Measurements from ENCODE around the gene SHROOM3. TPM values are rescaled to one million over a fixed set of nuclear protein-coding genes. Genes with fewer than 3 reads are reported as not detected.

The SHROOM3 gene
- total RNA-seq, 1 experiment from 2014 or later = 27.6 TPM

DNA sequence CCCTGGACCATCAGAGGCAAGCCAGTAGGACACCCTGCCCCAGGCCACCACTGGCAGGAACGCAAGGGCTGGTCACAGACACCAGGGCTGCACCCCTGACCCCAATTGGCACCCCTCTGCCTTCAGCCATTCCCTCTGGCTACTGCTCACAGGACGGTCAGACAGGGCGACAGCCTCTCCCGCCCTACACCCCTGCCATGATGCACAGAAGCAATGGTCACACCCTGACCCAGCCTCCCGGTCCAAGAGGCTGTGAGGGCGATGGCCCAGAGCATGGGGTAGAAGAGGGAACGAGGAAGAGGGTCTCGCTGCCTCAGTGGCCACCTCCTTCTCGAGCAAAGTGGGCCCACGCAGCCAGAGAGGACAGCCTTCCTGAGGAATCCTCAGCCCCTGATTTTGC, 319.4 kb downstream of the SHROOM3 start:
- no peak overlapping the region for H2AFZ ChIP-seq (ENCODE audit: low read length)
- DNase-seq = no peak
- no peak overlapping the region for H2BK15ac ChIP-seq (ENCODE audit: low read depth, low read length)
- H3K79me1 ChIP-seq (ENCODE audit: insufficient read depth, low read depth, low read length, poor library complexity, severe bottlenecking) = no peaks in the 10 kb centered on the region
- H3K27me3 ChIP-seq (ENCODE audit: insufficient read depth, low read length) = no peaks in the 10 kb centered on the region
- H3K14ac ChIP-seq (ENCODE audit: insufficient read depth, low read length) = no peak overlapping the region
- no peaks in the 10 kb centered on the region for H3K23me2 ChIP-seq (ENCODE audit: insufficient read length, low read depth, low read length, poor library complexity, severe bottlenecking)
- no peak overlapping the region for H4K5ac ChIP-seq (ENCODE audit: insufficient read length, low read depth, low read length)
- no peaks in the 10 kb centered on the region for H3K27me3 Mint-ChIP-seq (ENCODE audit: low read depth)
- no peak overlapping the region for H3K4me3 Mint-ChIP-seq
- no peak overlapping the region for H3K56ac ChIP-seq (ENCODE audit: insufficient read length, low read depth, low read length)
- no peak overlapping the region for H3K4me2 ChIP-seq (ENCODE audit: insufficient read depth, insufficient read length, low read length)
- H2BK120ac ChIP-seq (ENCODE audit: low read depth, low read length, poor library complexity, severe bottlenecking) = no peak overlapping the region
- TF ChIP-seq, protein P1, sequence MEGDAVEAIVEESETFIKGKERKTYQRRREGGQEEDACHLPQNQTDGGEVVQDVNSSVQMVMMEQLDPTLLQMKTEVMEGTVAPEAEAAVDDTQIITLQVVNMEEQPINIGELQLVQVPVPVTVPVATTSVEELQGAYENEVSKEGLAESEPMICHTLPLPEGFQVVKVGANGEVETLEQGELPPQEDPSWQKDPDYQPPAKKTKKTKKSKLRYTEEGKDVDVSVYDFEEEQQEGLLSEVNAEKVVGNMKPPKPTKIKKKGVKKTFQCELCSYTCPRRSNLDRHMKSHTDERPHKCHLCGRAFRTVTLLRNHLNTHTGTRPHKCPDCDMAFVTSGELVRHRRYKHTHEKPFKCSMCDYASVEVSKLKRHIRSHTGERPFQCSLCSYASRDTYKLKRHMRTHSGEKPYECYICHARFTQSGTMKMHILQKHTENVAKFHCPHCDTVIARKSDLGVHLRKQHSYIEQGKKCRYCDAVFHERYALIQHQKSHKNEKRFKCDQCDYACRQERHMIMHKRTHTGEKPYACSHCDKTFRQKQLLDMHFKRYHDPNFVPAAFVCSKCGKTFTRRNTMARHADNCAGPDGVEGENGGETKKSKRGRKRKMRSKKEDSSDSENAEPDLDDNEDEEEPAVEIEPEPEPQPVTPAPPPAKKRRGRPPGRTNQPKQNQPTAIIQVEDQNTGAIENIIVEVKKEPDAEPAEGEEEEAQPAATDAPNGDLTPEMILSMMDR (conservative IDR thresholded peaks at IDR 0.05) = no peak
- no peak overlapping the region for H3K18ac ChIP-seq (ENCODE audit: insufficient read length, low read depth, low read length)
- H4K20me1 ChIP-seq (ENCODE audit: control insufficient read depth, insufficient read depth, insufficient read length) = no peaks in the 10 kb centered on the region
- H3K9me3 ChIP-seq (ENCODE audit: control insufficient read depth, low read depth, low read length) = no peaks in the 10 kb centered on the region
- no peak overlapping the region for H4K91ac ChIP-seq (ENCODE audit: insufficient read length, low read depth, low read length)
- no peak overlapping the region for H4K8ac ChIP-seq (replicated peaks; ENCODE audit: insufficient read length, low read depth, low read length)
- no peak overlapping the region for H3K27ac ChIP-seq (ENCODE audit: insufficient read length, low read depth, low read length)
- WGBS (ENCODE audit: extremely low coverage, insufficient read length, low lambda C conversion rate) = no CpG with 5 or more reads among the region's 10 CpGs
- H3K27ac Mint-ChIP-seq = no peak overlapping the region
- H3K4me1 ChIP-seq (ENCODE audit: insufficient read depth, low read length) = no peaks in the 10 kb centered on the region
- no peak overlapping the region for H3K9ac ChIP-seq (ENCODE audit: extremely low read depth, insufficient read length, low read length)
- H3K23ac ChIP-seq (ENCODE audit: insufficient read length, low read depth, low read length) = no peak overlapping the region
- peaks cover 2 to 4% of the 10 kb centered on the region in 2 experiments; a peak in 3 of 4 replicates for H3K4me1 Mint-ChIP-seq
- no peak overlapping the region for H3T11ph ChIP-seq (ENCODE audit: low read length)
- H3K9me3 Mint-ChIP-seq = peaks cover 3 to 4% of the 10 kb centered on the region in 2 experiments; a peak in 4 of 5 replicates
- peaks cover 45 to 74% (median 70%) of the 10 kb centered on the region in 3 experiments for H3K36me3 Mint-ChIP-seq (ENCODE audit: insufficient read depth in 1 of 3, low read depth in 3 of 3)
- no peak overlapping the region for H2AK5ac ChIP-seq (ENCODE audit: insufficient read length, low read length)
- no peak overlapping the region for H3K4ac ChIP-seq (ENCODE audit: low read depth, low read length)
- no peaks in the 10 kb centered on the region for H3K79me2 ChIP-seq (ENCODE audit: insufficient read depth, low read length)
- H2BK5ac ChIP-seq (ENCODE audit: insufficient read length, low read length) = no peak overlapping the region
- no peak overlapping the region for H2BK12ac ChIP-seq (ENCODE audit: insufficient read length, low read depth, low read length)
- no peak overlapping the region for H2BK20ac ChIP-seq (ENCODE audit: low read depth, low read length, poor library complexity, severe bottlenecking)
